Hematopoietic multipotent progenitor cell treated with erythropoietin and hydrocortisone succinate and interleukin-3 and kit ligand, for 4 days (in vitro differentiated cells): ENCODE results near the gene SLC37A1.
"Not testable (repeated sequence)": the region's sequence is repeated elsewhere in the genome, so short reads cannot be mapped to it uniquely, and the experiment has no call there.

ENCODE experiments used
- DNase-seq: peaks from one replicate; pipeline ENCODE4 v3.0.0-alpha.2; 2015

The SLC37A1 gene

DNA sequence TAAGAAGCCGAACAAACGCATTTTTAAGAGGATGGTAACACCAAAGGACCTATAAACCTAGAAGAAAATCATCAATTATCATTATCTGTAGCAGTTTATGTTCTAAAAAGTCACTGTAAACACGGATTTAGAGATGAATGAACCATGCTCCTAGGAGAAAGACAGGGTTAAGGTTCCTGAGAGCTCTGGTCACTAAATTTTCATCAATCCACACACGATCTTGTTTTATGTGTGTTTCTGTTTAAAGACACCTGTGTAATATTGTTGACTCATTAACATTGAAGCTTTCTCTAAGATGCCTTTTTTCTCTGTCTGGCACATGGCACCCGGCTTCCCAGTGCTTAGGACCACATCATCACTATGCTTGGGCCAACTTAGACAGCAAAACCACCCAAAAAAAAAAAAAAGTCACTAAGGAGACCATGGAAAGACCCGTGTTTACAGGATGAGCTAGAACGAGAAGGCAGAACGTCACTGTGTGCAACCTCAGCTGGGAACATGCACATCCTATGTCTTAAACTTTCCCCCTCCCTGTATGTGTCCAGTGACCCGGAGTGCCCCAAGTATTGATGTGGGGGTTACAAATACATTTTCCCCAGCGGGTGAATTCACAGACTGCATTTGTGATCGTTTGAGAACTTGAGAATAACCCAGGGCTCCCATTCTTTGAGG is 84.0 kb downstream of the SLC37A1 start:
- DNase-seq = no peak

DNA sequence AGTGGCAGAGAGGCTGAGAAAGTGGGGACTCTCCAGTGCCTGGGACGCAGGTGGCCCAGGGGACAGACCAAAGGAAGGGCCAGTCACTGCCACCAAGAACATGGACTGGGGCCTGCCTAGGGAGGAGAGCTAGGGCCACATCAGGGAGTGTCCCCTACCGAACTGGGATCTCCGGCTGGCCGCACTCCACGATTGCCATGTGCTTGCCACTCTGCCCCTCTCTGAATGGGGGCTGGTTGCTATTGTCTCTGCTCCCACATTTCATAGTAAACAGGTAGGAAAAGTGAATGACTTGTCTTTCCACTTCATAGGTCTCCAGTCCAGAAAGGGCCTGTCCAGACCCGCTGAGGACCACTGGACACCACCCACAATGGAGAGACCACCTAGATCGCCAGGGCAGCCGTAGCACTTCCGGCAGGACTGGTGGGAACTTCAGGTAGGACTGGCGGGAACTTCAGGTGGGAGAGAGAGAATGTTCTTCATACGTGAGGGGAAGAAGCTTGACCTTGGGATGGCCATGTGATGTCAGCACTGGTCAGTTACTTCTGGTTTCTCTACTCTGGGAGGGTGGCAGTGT is 84.6 kb downstream of the SLC37A1 start:
- no peak for DNase-seq

DNA sequence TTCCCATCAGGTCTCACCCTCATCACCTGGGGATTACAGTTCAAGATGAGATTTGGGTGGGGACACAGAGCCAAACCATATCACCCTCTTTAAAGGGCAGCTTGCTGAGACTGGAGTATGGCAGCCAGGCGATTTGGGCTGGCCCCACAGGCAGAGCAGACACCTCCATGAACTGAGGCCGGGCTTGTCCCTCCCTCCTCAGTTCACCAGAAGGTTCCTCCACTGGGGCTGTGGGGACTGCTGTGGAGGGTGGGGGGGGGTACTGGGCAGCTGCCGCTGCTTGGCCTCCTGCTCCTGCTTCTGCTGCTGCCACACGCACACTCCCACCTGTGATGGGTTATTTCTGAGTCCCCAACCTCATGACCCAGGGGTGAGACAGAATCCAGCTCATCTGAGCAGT is 85.8 kb downstream of the SLC37A1 start:
- no peak for DNase-seq

DNA sequence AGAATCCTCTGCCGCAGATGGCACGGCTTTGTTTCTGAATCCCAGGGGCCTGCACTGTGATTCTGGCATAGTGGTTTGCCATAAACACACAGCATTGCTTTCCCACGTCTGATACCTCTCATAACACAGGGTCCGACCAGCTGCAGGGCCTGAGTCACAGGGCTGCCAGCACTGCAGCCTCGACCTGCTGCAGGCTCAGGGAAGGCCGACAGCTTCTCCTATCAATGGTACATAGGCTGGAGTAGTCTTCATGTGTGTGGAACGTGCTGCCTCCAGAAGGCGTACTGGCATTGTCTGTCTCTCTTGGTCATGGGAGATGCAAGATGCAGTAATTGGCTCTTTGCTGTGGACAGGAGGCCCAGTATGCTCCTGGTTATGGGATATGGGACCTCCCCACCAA is 86.3 kb downstream of the SLC37A1 start:
- DNase-seq = no peak

DNA sequence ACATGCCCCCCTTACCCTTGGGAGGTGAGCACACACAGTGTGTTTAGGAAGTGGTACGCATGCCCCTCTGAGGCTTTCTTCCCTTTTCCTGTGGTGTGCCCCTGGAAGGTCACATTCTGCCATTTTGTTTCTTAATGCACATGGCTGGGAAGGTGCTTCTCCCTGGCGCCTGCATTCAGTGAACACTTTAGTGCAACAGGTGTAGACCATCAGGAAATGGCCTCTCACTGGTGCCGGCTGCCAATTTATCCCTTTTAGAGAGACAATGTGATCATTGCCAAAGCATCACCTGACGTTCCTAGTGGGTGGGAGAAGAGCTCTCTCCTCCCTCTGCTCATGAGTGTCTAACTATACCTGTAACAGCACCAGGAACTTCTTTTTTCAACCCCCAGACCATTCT is 88.0 kb downstream of the SLC37A1 start:
- no peak for DNase-seq

DNA sequence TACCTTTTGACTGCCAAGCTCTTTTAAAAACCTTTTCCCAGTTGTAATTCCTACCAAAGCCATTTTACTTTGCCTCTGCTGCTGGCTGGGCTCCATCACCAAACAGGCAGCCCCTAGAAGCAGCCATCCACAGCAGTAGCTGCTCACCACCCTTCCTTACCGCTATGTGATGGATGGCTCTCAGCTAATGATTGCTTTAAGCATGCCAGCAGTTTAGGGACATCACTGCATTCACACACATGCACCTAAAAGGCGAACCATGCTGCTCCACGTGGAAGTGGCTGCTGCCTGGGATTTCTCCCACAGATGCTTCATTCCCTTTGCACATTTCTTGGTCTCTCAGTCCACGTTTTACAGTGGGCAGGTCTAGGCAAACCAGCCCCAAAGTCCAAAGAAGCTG is 93.5 kb downstream of the SLC37A1 start:
- no peak for DNase-seq

DNA sequence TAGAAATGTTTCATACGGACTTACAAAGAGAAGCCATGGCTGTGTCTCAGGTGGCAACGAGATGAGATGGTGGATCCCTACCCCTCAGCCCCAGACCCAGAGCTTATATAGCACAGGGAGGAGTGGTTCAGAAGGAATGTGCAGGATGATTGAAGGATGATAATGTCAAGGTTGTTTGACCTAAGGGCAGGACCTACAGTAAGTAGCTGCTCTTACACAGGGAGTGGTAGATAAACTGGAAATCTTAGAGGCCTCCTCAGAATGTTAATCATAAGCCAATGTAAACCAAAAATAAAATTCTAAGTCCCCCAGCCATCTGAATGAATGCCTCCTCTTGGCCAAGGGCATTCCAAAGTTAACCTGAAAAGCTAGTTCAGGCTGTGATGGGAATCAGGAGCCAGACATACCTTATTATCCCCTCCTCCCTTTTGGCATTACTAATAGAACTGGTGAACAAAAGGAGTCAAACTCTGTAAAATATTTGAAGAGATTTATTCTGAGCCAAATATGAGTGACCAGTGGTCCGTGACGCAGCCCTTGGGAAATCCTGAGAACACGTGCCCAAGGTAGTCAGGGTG is 94.0 kb downstream of the SLC37A1 start:
- DNase-seq = no peak

DNA sequence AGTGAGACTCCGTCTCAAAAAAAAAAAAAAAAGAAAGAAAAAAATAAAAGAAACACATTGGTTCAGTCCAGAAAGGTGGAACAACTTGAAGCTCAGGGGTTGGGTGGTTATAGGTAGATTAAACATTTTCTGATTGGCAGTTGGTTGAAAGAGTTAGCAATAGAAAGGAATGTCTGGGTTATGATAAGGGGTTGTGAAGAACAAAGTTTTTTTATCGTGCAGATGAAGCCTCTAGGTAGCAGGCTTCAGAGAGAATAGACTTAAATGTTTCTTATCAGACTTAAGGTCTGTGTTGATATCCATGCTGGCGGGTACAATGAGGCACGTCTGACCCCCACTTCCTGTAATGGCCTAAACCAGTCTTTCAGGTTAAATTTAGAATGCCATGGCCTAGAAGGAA is 94.8 kb downstream of the SLC37A1 start:
- peak; percentile 58 for DNase-seq

DNA sequence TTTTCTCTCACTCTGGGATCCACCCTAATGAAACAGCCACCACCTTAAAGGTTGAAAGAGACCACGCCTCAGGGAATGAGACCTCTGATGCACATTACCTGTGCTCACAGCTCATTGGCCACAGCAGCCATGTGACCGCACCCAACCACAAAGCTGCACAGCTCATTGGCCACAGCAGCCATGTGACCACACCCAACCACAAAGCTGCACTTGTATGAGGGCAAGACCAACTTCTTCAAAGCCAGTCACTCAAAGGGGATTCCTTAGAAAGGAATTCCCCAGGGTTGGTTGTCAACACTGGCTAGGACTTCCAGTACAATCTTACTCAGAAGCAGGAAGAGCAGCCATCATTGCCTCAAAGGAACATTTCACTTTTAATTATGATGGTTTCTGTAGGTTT is 96.2 kb downstream of the SLC37A1 start:
- DNase-seq = no peak

DNA sequence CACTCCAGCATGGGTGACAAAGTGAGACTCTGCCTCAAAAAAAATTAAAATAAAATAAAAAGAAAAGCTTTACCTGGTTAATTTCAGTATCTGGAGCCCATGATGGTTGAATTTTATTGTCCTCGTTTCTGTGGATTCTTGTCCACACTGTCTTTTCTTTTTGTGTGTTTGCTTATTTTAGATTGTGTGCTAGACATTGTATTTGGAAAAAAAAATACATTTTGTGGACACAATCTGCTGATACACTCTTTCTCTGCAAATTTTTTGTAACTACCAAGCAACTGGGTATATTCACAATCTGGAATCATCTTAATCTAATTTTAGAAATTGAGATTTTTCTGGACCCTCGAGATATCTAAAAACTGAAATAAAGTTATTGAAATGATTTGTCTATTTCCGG is 98.2 kb downstream of the SLC37A1 start:
- no peak for DNase-seq

DNA sequence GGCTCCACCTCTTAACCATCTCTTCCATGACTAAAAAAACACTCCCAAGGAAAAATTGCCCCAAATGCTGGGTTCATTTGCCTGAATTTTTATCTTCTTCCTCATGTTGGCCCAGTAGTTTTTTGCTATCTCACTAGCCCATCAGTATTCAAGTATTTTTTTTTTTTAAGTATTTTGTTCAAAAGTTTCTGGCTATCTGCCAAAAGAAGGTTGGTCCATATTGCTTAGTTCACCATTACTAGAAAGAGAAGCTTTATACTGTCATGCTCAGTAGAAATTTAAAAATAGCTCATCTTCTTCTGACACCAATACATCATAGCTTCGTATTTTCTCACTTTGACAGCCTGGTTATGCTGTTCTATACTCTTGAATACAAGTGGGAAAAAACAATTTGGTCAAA is 98.7 kb downstream of the SLC37A1 start:
- DNase-seq = peak; percentile 23

DNA sequence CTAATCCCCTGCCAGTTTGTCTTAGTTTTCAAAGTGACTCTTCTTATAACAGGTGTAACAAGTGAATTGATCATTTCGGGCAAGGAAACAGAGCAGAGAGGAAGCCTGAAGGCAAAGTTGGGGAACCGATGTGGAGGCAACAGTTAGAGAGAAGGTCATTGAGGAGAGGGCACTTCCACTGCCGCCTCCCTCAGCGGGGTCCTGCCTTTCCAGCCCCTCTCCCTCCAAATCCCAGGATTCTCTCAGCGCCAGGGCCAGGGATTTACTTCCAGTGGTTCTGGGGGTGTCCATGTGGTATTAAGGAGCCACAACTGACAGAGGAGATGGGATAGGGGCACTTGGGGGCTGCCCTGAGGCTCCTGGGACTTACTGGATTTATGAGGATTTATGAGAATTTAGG is 100.1 kb downstream of the SLC37A1 start:
- DNase-seq = no peak

DNA sequence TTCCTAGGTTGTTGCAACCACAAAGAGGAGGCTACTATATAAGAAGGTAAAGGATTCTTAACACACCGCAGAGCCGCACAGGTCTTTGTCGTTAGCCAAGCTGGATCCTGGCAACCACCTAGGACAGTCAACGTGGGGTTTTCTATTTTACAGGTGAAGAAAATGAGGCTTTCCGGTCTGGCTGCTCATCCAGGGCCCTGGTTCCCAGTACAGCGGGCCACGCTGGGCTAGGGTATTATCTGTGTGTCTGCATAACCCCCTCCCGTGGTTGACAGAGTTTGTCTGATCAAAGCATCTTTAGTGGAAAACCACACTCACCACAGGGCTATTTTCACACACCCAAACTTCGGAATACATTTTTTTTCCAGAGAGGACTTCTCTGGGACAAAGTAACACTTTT is 100.7 kb downstream of the SLC37A1 start:
- peak; percentile 78 for DNase-seq

DNA sequence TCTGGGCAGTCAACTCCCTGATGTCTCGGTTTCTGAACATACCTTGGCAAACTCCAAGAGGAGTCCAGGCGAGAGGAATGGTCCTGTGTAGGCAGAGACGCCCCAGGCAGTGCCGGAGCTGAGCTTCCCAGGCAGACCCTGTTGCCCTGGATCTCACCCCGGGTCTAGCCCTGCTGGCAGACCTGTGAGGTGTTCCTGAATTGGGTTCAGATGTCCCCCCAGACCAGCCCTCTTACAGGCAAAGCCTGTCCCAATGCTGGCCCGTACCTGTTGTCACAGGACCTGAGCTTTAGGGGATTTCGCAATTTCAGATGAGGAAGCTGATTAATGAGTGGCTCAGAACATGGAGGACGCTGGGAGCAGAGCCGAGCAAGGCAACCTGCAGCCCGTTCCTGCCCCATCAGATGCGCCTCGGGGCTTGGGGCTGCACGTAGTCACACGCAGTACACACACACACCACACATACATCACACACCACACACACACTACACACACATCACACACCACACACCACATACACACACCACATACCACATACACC is 101.2 kb downstream of the SLC37A1 start:
- peak; percentile 77 for DNase-seq

DNA sequence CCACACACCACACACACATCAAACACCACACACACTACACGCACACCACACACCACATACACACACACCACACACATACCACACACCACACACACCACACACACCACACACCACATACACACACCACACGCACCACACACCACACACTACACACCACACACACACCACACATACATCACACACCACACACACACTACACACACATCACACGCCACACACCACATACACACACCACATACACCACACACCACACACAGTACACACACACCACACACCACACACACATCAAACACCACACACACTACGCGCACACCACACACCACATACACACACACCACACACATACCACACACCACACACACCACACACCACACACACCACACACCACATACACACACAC is 101.7 kb downstream of the SLC37A1 start:
- DNase-seq = not testable (repeated sequence)

DNA sequence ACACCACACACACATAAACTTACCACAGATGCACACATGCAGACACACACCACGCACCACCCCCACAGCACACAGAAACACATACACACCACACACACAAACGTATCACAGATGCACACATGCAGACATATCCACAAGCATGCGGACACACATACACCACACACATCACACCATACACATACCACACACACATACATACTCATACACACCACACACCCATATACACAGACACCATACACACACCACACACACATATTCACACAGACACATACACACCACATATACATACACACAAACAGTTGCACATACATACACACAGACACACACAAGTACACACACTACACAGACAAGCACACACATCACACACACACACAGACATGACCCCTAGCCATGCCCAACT is 102.3 kb downstream of the SLC37A1 start:
- DNase-seq = no peak

DNA sequence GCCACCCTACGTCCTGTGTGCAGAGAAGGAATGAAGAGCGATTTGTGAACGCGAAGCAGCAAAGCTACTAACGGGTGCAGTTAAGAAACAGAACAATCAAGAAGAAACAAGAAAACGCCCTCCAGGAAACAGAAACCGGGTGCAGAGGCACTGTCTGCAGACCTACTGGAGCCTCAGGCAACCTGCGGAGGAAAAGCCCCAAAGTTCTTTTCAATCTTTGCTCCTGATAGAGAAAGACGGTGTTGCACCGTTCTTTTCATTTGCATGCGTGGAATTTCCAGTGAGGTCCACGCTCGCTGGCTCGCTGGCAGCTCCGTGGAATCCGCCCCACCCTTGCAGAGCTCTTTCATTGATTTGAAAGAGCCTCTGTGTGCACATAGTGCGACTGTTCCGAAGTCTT is 102.8 kb downstream of the SLC37A1 start:
- peak; percentile 45 for DNase-seq

DNA sequence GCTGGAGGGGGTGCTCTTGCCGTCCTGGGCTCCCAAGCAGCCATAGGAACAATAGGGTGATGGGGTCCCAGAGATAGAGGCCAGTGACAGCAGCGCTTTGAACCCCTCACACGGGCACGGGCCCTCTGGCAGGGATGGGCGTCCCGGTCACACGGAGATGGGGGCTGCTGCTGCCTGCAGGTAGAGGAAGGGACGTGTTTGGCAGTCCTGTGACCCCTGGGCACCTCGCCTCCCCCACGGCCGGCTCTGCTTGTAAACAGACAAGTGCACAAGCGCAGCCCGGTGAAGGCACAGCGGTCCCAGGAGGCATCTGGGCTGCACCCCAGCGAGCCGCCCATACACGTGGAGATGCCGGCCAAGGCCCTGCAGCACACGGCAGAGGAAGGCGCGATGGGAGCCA is 103.3 kb downstream of the SLC37A1 start:
- no peak for DNase-seq

DNA sequence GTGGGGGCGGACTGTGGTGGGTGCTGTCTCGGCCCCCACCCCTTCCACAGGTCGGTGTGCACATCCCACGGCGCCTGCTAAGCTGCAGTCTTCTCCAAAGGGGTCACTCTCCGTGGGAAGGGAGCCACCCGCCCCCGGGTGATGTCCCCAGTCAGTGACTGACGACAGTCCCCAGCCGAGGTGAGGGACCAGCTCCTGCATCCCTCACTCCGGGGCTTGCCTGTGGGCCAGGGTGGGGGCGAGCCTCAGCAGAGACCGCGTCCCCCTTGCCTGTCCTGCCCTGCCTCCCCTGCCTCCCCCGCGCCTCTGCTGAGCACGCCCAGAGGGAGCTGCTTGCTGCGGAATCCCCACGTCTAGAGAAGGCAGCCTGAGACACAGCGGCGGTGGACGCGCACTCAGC is 103.8 kb downstream of the SLC37A1 start:
- no peak for DNase-seq

DNA sequence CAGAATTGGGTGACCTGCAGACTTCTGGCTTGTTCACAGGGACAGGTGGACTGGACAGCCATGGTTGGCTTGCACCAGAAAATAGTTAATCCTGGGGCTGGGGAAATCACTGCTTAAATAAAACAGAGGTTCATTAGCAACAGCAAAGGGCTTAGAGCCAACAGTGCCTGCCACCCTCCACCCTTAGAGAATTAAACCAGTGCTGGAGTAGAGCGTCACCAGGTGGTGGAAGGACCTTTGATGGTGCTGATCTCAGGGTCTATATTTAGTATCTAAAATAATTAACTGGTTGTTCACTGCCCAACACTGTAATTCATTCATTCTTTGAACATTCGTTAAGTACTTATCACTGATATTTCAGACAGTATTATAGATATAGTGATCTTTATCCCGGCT is 105.1 kb downstream of the SLC37A1 start:
- DNase-seq = no peak

DNA sequence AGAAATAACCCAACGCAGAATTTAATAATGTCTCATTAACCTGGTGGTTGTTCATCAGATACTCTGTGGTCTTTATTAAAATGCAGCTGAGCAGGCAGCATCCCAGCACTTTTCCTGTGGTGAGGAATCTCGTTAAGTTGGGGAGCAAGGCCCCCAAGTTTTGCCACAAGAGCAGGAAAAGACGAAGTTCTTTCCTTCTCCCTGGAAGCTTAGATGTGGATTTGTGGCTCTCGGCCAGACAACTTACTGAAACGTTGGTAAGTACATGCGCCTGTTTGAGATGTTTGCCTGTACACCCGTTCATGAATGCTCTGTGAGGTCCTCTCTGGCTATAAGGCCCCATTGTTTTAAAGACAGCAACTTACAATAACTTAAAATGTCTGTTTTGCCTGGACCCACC is 105.5 kb downstream of the SLC37A1 start:
- no peak for DNase-seq

DNA sequence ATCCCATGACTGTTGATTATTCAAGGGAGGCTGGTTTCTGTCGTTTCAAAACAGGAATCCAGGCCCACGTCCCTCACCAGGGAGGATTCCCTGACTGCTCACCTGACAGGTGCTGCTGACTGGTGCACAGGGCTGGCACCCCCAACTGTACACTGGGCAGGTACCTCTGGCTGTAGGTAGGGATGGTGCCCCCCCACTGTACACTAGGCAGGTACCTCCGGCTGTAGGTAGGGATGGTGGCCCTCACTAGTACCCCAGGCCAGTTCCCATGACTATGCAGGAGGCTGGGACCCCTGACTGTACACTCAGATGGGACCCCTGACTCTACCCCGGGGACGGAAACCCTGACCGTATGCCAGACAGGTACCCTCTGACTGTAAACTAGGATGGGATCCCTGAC is 106.2 kb downstream of the SLC37A1 start:
- DNase-seq = no peak

DNA sequence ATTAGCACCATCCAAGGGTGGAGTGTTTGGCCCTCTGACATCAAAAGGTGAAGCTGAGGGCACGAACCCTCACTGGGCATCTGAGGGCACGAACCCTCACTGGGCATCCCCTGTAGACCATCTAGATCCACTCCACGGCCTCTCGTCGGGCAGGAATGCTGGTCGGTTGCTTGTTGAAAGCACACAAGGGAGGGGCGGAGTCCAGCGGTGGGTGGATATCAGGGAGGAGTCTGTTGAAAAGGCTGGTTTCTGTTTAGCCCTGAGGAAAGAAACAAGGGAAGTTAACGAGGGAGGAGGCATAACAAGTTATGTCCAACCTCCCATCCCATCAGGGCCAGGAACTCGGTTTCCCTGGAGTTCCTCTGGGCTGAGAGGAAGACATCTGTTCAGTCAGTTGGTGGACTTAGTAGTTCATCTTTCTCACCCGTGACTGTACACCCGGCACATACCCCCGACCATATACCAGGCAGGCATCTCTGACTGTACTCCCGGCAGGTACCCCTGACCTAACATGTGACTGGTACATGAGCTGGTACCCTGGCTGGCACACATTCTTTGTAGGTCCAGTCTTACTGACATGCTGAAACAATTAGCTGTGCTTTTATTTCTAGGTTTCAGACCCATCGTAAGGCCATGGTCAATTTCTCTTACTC is 107.6 kb downstream of the SLC37A1 start:
- no peak for DNase-seq

DNA sequence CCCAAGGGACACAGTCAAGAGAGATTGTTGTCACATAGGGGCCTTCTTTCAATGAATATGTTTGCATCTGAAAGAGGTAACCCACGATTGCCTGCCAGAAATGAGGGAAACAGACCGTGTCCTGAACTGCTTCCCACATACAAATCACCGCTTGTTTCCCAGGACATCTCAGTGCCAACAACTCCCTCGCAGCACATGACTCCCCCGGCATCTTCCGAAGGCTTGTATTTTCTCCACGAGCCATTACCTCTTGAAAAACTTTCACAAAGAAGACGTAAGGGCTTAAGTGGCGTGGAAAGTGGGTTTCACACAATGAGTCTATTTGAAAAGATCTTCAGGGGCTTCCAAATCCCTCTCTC is 108.1 kb downstream of the SLC37A1 start:
- DNase-seq = no peak
